Type B pancreatic cell (in vitro differentiated cells): Measurements from ENCODE around the gene TMEM256. TPM values are rescaled to one million over a fixed set of nuclear protein-coding genes. Genes with fewer than 3 reads are reported as not detected.

Experiments
- DNase-seq: peaks from one replicate; pipeline ENCODE4 v3.0.0; 2021; ENCODE audit warnings: mixed read lengths; ENCODE audit not compliant: unreplicated experiment; ENCODE audit errors: extremely low spot score
- H3K27ac Mint-ChIP-seq: 2 replicates; pipeline ENCODE4 v1.8.0; 2021; ENCODE audit warnings: mild to moderate bottlenecking, mixed read lengths
- H3K27me3 Mint-ChIP-seq: 2 replicates; pipeline ENCODE4 v1.8.0; 2021; ENCODE audit warnings: mixed read lengths
- H3K36me3 Mint-ChIP-seq: 2 replicates; pipeline ENCODE4 v1.8.0; 2021; ENCODE audit warnings: mixed read lengths
- H3K4me1 Mint-ChIP-seq: one replicate; pipeline ENCODE4 v1.8.0; 2021; ENCODE audit warnings: mixed read lengths; ENCODE audit not compliant: unreplicated experiment
- H3K4me3 Mint-ChIP-seq: 2 replicates; pipeline ENCODE4 v1.8.0; 2021; ENCODE audit warnings: mild to moderate bottlenecking, mixed read lengths
- H3K9me3 Mint-ChIP-seq: 2 replicates; pipeline ENCODE4 v1.8.0; 2021; ENCODE audit warnings: mixed read lengths
- total RNA-seq: library from RNA; stranded (reverse); gene quantifications from 2 replicates; pipeline ENCODE4 v1.2.1, GENCODE V29; 2021; ENCODE audit warnings: low replicate concordance
- TF ChIP-seq, protein P1 (sequence below): fragments of 200-600 bp; sonication (generic); conservative IDR thresholded peaks from 2 replicates; pipeline ENCODE4 v1.5.0; 2021; ENCODE audit warnings: antibody characterized with exemption, mild to moderate bottlenecking

The TMEM256 gene
- total RNA-seq, 1 donor from 2014 or later: 89.8 TPM

DNA sequence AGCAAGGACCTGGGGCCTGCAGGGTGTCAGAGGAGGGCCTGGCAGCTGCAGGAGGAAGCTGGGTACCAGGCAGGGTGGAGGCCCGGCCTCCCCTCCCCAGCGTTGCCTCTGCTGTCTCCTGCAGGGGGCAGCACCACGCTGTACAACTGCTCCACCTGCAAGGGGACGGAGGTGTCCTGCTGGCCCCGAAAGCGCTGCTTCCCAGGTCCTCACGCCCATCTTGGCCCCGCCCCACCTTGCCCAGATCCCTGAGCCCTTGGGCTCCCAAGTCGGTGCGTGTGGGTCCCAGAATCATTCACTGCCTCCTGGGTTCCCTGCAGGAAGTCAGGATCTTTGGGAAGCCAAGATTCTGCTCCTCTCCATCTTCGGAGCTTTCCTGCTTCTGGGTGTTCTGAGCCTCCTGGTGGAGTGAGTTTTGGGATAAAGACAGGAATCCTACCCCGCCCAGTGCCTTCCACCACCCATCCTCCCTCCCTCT, 47.8 kb downstream of the TMEM256 start:
- H3K4me3 Mint-ChIP-seq: no peak overlapping the region

DNA sequence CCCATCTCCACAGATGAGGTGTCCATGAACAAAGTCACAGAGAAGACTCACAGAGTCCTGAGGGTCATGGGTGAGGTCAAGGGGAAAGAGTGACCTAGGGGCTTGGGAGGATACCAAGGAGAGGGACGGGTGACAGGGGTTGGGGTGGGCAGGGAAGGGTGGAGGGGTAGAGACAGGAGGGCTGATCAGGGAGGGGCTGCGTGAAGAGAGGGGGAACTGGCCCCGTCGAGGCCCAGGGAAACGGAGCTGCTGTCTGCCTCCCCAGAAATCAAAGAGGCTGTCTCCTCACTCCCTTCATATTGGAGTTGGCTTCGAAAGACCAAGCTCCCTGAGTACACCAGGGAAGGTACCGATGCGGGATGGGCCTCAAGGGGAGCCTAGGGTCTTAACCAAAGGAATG, 48.3 kb downstream of the TMEM256 start:
- no peak for DNase-seq
- TF ChIP-seq, protein P1, sequence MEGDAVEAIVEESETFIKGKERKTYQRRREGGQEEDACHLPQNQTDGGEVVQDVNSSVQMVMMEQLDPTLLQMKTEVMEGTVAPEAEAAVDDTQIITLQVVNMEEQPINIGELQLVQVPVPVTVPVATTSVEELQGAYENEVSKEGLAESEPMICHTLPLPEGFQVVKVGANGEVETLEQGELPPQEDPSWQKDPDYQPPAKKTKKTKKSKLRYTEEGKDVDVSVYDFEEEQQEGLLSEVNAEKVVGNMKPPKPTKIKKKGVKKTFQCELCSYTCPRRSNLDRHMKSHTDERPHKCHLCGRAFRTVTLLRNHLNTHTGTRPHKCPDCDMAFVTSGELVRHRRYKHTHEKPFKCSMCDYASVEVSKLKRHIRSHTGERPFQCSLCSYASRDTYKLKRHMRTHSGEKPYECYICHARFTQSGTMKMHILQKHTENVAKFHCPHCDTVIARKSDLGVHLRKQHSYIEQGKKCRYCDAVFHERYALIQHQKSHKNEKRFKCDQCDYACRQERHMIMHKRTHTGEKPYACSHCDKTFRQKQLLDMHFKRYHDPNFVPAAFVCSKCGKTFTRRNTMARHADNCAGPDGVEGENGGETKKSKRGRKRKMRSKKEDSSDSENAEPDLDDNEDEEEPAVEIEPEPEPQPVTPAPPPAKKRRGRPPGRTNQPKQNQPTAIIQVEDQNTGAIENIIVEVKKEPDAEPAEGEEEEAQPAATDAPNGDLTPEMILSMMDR: no peak
- H3K4me3 Mint-ChIP-seq: no peak overlapping the region
- H3K9me3 Mint-ChIP-seq: no peaks in the 10 kb centered on the region
- H3K36me3 Mint-ChIP-seq: no peaks in the 10 kb centered on the region
- H3K4me1 Mint-ChIP-seq: peaks cover 17% of the 10 kb centered on the region
- no peaks in the 10 kb centered on the region for H3K27me3 Mint-ChIP-seq
- H3K27ac Mint-ChIP-seq: no peak overlapping the region

More for the DNA sequence above, 47.8 kb downstream of the TMEM256 start:
- no peaks in the 10 kb centered on the region for H3K9me3 Mint-ChIP-seq
- peak; percentile 84 for DNase-seq
- H3K27ac Mint-ChIP-seq: no peak overlapping the region
- TF ChIP-seq, protein P1: peak; percentile 90
- peaks cover 17% of the 10 kb centered on the region for H3K4me1 Mint-ChIP-seq
- H3K36me3 Mint-ChIP-seq: no peaks in the 10 kb centered on the region
- H3K27me3 Mint-ChIP-seq: no peaks in the 10 kb centered on the region

DNA sequence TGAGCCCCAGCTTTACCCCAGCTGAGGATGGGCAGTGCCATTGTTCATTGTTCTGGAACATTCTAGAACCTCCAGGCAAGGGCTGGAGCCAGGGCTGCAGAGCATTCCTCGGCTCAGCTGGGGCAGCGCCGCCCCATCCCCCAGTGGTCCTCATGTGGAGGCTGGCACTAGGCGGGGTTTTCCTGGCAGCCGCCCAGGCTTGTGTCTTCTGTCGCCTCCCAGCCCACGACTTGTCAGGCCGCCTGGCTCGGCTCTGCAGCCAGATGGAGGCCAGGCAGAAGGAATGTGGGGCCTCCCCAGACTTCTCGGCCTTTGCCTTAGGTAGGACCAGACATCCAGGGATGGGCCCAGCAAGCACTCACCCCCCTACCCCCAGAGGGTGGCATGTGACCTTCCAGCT, 48.8 kb downstream of the TMEM256 start, which contains the start of gene TMEM95:
Gene TMEM95 (plus strand): TSS at position 104 of the 400 bp plus-strand sequence. CDS start 49 bp downstream, at position 153.
- TF ChIP-seq, protein P1: no peak
- Mint-ChIP-seq H3K27me3 (no peaks in the 10 kb centered on the region), H3K36me3 (no peaks in the 10 kb centered on the region), H3K9me3 (no peaks in the 10 kb centered on the region), H3K4me1 (peaks cover 20% of the 10 kb centered on the region), H3K27ac (peak within 1 kb of the TSS; percentile 91), H3K4me3 (peak within 1 kb of the TSS; percentile 74)
- DNase-seq: no peak

DNA sequence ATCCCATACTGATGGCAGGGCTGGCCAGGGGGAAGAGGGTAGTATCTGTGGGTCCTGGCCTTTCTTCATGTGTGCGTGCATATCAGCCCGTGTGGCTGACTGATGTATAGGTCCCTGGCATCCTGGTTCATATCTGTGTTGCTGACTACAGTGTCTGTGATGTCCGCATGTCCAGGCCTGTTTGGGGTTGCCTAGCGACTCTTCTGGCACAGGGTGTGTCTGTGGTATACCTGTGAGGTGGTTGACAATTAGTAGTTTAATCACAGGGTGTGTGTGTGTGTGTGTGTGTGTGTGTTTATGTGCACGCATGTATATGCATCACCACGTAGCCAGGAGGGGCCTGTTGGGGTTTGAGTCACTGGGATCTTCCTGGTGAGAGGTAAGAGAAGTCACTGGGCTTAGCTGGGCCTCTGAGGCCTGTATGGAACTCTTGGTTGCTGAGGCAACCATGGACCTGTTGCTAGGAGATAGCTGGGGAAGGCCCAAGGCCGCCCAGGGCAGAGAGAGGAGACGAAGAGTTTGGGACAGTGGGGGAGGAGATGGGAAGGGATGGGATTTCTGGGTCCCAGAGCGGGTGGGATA, 49.5 kb downstream of the TMEM256 start:
- H3K36me3 Mint-ChIP-seq: no peaks in the 10 kb centered on the region
- no peaks in the 10 kb centered on the region for H3K27me3 Mint-ChIP-seq
- TF ChIP-seq, protein P1: no peak
- no peaks in the 10 kb centered on the region for H3K9me3 Mint-ChIP-seq
- peaks cover 27% of the 10 kb centered on the region for H3K4me1 Mint-ChIP-seq
- no peak for DNase-seq
- H3K4me3 Mint-ChIP-seq: peak overlapping the region; percentile 74
- H3K27ac Mint-ChIP-seq: peak overlapping the region; percentile 91

Other genes with a start within 250 kb of the TMEM256 start
- gene ASGR1, start 224.7 kb downstream of the TMEM256 start, total RNA-seq: 7.5 and 9.7 TPM in 2 replicates
- 7.8 and 46.1 TPM in 2 replicates for gene DLG4, start 184.3 kb downstream of the TMEM256 start, total RNA-seq
- gene ACADVL, start 184.2 kb downstream of the TMEM256 start, total RNA-seq: 573 and 617 TPM in 2 replicates
- gene DVL2, start 169.6 kb downstream of the TMEM256 start, total RNA-seq: 62.8 and 93.9 TPM in 2 replicates
- gene PHF23, start 164.6 kb downstream of the TMEM256 start, total RNA-seq: 42.8 and 61.1 TPM in 2 replicates
- 478 and 570 TPM in 2 replicates for gene GABARAP, start 161.6 kb downstream of the TMEM256 start, total RNA-seq
- 138 and 154 TPM in 2 replicates for gene CTDNEP1, start 152.4 kb downstream of the TMEM256 start, total RNA-seq
- gene ELP5, start 151.9 kb downstream of the TMEM256 start, total RNA-seq: 43.1 and 55.7 TPM in 2 replicates
- 118 and 284 TPM in 2 replicates for gene CLDN7, start 141.6 kb downstream of the TMEM256 start, total RNA-seq
- 1.2 and 4.0 TPM in 2 replicates for gene SLC2A4, start 122.4 kb downstream of the TMEM256 start, total RNA-seq
- 4.5 and 7.0 TPM in 2 replicates for gene YBX2, start 109.5 kb downstream of the TMEM256 start, total RNA-seq
- gene EIF5A, start 96.5 kb downstream of the TMEM256 start, total RNA-seq: 454 and 510 TPM in 2 replicates
- 75.0 and 75.4 TPM in 2 replicates for gene GPS2, start 88.7 kb downstream of the TMEM256 start, total RNA-seq
- gene NEURL4, start 74.8 kb downstream of the TMEM256 start, total RNA-seq: 49.9 and 61.5 TPM in 2 replicates
- gene ACAP1, start 67.6 kb downstream of the TMEM256 start, total RNA-seq: 3.2 and 8.3 TPM in 2 replicates
- gene KCTD11, start 51.9 kb downstream of the TMEM256 start, total RNA-seq: 9.5 and 15.5 TPM in 2 replicates
- gene TMEM95, start 48.9 kb downstream of the TMEM256 start, total RNA-seq: not detected in 2 replicates
- gene TNK1, start 23.0 kb downstream of the TMEM256 start, total RNA-seq: 6.6 and 11.5 TPM in 2 replicates
- gene PLSCR3, start 9.6 kb downstream of the TMEM256 start, total RNA-seq: 39.8 and 55.8 TPM in 2 replicates
- 15.0 and 68.4 TPM in 2 replicates for gene NLGN2, start 3.7 kb upstream of the TMEM256 start, total RNA-seq
- 0.31 TPM in 1 of 2 replicates, not detected in the other for gene SPEM1, start 16.2 kb upstream of the TMEM256 start, total RNA-seq
- not detected in 2 replicates for gene SPEM2, start 21.5 kb upstream of the TMEM256 start, total RNA-seq
- gene SPEM3, start 24.8 kb upstream of the TMEM256 start, total RNA-seq: not detected in 2 replicates
- gene TMEM102, start 31.3 kb upstream of the TMEM256 start, total RNA-seq: 6.4 and 15.9 TPM in 2 replicates
- 21.8 and 76.0 TPM in 2 replicates for gene FGF11, start 35.4 kb upstream of the TMEM256 start, total RNA-seq
- 16.4 and 51.1 TPM in 2 replicates for gene CHRNB1, start 41.0 kb upstream of the TMEM256 start, total RNA-seq
- gene ZBTB4, start 75.5 kb upstream of the TMEM256 start, total RNA-seq: 34.5 and 76.6 TPM in 2 replicates
- not detected in 2 replicates for gene SLC35G6, start 77.3 kb upstream of the TMEM256 start, total RNA-seq
- 175 and 244 TPM in 2 replicates for gene POLR2A, start 80.3 kb upstream of the TMEM256 start, total RNA-seq
- 4.3 and 11.3 TPM in 2 replicates for gene TNFSF12, start 145.0 kb upstream of the TMEM256 start, total RNA-seq
- gene TNFSF13, start 154.7 kb upstream of the TMEM256 start, total RNA-seq: 2.4 and 3.5 TPM in 2 replicates
- 50.2 and 52.7 TPM in 2 replicates for gene SENP3, start 157.8 kb upstream of the TMEM256 start, total RNA-seq
- 5.0 and 5.8 TPM in 2 replicates for gene CD68, start 175.5 kb upstream of the TMEM256 start, total RNA-seq
- 61.8 and 67.6 TPM in 2 replicates for gene MPDU1, start 179.8 kb upstream of the TMEM256 start, total RNA-seq
- 0.77 and 4.0 TPM in 2 replicates for gene SOX15, start 186.0 kb upstream of the TMEM256 start, total RNA-seq
- gene FXR2, start 210.8 kb upstream of the TMEM256 start, total RNA-seq: 37.1 and 44.2 TPM in 2 replicates
- gene SAT2, start 223.7 kb upstream of the TMEM256 start, total RNA-seq: 94.1 and 104 TPM in 2 replicates
- 2.0 and 3.0 TPM in 2 replicates for gene SHBG, start 226.0 kb upstream of the TMEM256 start, total RNA-seq
- gene ATP1B2, start 246.8 kb upstream of the TMEM256 start, total RNA-seq: 1.9 and 4.8 TPM in 2 replicates